Activated T-cell treated with anti-CD3 and anti-CD28 coated beads for 1 hour (primary cell): ENCODE results near the gene ENO2.

Experiments
- DNase-seq: peaks from one replicate; pipeline ENCODE4 v3.0.0-alpha.2; 2020; ENCODE audit warnings: low read depth

ENO2 gene

DNA sequence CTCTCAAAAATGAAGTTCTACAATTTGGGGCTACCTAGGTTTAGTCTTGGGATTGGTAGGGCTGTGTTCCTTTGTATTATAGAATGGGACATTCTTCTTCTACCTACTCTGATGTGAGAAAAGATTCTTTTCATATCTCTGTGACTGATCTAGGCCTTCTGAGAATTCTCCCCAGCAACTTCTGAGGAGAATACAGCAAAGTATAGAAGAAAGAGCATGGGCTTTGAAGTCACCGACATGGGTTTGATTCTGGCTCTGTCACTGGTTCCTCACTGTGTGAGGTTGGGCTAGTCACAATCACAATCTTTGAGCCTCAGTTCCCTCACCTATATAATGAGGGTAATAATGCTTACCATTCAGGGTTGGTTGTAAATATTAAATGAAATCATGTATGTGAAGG lies 18.4 kb downstream of the ENO2 start:
- DNase-seq: no peak

DNA sequence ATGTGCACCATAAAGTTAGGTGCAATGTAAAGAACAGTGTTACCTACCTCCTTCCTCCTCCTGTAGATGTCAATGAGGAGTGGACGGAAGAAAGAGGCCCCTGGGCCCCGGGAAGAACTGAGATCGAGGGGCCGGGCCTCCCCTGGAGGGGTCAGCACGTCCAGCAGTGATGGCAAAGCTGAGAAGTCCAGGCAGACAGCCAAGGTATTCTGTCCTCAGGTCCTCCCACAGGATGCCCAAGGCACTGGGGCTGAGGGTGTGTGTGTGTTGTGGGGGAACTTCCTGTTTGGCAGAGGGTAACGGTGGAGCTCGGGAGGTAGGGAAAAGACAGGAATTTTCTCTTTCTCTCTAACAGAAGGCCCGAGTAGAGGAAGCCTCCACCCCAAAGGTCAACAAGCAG lies 19.7 kb downstream of the ENO2 start:
- DNase-seq: no peak

DNA sequence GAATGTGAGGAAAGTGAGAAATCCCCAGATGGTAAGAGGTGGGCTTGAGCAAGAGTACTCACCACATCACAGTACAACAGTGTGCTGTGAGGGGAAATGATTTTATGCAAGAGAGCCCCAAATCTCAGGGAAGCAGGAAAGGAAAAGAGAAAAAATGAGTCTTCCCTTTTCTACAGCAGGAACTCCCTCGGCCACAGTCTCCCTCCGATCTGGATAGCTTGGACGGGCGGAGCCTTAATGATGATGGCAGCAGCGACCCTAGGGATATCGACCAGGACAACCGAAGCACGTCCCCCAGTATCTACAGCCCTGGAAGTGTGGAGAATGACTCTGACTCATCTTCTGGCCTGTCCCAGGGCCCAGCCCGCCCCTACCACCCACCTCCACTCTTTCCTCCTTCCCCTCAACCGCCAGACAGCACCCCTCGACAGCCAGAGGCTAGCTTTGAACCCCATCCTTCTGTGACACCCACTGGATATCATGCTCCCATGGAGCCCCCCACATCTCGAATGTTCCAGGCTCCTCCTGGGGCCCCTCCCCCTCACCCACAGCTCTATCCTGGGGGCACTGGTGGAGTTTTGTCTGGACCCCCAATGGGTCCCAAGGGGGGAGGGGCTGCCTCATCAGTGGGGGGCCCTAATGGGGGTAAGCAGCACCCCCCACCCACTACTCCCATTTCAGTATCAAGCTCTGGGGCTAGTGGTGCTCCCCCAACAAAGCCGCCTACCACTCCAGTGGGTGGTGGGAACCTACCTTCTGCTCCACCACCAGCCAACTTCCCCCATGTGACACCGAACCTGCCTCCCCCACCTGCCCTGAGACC lies 21.2 kb downstream of the ENO2 start:
- no peak for DNase-seq

- no peak for DNase-seq
These were observed 21.8 kb downstream of the ENO2 start for GRCh38 chr12:6936194-6936635.

DNA sequence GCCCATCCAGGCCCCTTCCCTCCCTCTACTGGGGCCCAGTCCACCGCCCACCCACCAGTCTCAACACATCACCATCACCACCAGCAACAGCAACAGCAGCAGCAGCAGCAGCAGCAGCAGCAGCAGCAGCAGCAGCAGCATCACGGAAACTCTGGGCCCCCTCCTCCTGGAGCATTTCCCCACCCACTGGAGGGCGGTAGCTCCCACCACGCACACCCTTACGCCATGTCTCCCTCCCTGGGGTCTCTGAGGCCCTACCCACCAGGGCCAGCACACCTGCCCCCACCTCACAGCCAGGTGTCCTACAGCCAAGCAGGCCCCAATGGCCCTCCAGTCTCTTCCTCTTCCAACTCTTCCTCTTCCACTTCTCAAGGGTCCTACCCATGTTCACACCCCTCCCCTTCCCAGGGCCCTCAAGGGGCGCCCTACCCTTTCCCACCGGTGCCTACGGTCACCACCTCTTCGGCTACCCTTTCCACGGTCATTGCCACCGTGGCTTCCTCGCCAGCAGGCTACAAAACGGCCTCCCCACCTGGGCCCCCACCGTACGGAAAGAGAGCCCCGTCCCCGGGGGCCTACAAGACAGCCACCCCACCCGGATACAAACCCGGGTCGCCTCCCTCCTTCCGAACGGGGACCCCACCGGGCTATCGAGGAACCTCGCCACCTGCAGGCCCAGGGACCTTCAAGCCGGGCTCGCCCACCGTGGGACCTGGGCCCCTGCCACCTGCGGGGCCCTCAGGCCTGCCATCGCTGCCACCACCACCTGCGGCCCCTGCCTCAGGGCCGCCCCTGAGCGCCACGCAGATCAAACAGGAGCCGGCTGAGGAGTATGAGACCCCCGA lies 22.5 kb downstream of the ENO2 start:
- DNase-seq: no peak

DNA sequence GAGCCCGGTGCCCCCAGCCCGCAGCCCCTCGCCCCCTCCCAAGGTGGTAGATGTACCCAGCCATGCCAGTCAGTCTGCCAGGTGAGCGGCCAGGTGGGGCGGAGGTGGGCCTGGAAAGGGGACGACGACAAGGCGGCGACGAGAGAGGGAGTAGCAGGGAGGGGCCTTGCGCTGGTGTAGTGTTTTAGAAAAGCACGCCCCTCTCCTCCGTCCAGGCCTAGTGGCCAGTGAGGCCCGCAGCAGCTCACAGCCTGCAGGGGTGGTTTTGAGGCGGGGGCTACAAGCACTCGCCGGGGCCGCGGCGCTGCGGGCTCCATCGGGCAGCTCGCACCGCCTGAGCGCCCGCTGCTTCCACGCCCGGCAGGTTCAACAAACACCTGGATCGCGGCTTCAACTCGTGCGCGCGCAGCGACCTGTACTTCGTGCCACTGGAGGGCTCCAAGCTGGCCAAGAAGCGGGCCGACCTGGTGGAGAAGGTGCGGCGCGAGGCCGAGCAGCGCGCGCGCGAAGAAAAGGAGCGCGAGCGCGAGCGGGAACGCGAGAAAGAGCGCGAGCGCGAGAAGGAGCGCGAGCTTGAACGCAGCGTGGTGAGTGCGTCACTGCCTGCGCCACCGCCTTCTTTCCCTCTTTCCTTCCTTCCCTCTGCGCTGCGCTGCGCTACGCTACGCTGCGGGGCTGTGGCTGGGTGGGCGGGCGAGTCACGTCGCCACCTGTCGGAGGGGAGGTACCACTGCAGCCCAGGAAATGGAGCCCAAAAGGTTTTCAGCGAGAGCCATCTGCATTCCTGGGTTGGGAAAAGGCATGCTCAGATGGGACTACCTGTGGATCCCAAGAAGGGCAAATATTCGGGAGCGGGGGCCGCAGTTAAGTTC lies 23.3 kb downstream of the ENO2 start:
- peak; percentile 82 for DNase-seq

DNA sequence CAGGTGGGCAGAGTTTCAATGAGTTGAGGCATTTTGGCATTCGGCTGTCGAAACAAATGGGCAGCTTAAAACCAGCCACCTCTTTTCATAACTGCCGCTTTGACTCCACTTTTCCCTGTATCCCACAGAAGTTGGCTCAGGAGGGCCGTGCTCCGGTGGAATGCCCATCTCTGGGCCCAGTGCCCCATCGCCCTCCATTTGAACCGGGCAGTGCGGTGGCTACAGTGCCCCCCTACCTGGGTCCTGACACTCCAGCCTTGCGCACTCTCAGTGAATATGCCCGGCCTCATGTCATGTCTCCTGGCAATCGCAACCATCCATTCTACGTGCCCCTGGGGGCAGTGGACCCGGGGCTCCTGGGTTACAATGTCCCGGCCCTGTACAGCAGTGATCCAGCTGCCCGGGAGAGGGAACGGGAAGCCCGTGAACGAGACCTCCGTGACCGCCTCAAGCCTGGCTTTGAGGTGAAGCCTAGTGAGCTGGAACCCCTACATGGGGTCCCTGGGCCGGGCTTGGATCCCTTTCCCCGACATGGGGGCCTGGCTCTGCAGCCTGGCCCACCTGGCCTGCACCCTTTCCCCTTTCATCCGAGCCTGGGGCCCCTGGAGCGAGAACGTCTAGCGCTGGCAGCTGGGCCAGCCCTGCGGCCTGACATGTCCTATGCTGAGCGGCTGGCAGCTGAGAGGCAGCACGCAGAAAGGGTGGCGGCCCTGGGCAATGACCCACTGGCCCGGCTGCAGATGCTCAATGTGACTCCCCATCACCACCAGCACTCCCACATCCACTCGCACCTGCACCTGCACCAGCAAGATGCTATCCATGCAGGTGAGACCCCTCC lies 24.2 kb downstream of the ENO2 start:
- DNase-seq: no peak

GRCh38 chr12:6939191-6939540 lies 24.8 kb downstream of the ENO2 start:
- DNase-seq: no peak

- no peak for DNase-seq
These were observed 26.9 kb downstream of the ENO2 start for GRCh38 chr12:6941267-6941666.

GRCh38 chr12:6941782-6942181 lies 27.4 kb downstream of the ENO2 start:
- DNase-seq: no peak

- no peak for DNase-seq
These were observed 27.9 kb downstream of the ENO2 start for GRCh38 chr12:6942331-6942665.

DNA sequence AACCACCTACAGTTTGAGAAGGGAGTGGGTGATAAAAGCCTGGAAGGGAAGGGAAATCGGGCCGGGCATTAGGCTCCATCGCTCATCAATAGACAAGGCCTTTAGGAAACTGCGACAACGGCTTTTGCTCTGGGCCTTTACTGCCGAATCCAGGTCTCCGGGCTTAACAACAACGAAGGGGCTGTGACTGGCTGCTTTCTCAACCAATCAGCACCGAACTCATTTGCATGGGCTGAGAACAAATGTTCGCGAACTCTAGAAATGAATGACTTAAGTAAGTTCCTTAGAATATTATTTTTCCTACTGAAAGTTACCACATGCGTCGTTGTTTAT lies 29.0 kb downstream of the ENO2 start:
- DNase-seq: no peak

DNA sequence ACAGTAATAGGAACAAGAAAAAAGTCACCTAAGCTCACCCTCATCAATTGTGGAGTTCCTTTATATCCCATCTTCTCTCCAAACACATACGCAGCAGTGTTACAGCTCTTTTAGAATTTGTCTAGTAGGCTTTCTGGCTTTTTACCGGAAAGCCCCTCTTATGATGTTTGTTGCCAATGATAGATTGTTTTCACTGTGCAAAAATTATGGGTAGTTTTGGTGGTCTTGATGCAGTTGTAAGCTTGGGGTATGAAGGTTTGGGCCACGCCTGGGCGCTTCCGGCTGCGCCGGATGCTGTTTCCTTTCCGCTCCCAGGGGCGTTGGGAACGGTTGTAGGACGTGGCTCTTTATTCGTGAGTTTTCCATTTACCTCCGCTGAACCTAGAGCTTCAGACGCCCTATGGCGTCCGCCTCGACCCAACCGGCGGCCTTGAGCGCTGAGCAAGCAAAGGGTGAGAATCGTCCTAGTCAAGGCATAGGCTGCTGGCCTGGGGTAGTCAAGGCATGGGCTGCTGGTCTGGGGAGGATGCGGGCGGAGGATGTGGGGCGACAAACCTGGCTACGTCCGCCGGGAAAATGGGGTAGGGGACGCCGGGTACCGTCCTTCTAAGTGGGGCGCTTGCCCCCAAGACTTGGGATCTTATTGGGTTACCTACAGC lies 29.5 kb downstream of the ENO2 start, which contains the start of the genes C12orf57 and RNU7-1:
C12orf57 (plus strand) TSS at position 301 of the 659 bp plus-strand sequence; CDS start at position 401, 100 bp downstream.
RNU7-1 (plus strand) TSS at position 95 of the 659 bp plus-strand sequence.
- no peak for DNase-seq

DNA sequence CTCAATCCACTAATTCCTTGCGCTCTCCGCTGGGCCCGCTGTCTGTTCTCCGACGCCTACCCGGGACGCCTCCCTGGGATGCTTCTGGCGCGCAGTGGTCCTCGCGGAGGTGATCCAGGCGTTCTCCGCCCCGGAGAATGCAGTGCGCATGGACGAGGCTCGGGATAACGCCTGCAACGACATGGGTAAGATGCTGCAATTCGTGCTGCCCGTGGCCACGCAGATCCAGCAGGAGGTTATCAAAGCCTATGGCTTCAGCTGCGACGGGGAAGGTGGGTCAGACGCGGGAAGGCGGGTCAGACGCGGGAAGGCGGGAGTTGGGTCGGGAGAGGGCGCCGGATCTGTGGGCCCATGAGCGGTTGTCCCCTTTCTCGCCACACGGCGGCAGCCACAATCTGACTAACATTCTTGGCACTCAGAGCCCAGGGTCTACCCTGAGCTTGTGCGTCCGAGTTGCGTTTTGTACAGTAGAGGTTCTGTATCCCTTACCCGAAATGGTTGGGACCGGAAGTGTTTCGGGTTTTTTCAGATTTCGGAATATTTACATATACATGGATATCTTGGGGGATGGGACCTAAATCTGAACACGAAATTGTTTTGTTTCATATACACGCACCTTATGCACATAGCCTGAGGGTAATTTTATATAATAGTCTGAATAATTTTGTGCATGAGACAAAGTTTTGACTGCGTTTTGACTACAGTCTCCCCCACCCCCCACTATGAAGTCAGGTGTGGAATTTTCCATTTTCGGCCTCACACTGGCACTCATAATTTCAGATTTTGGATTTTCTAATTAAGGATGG lies 30.2 kb downstream of the ENO2 start:
- DNase-seq: peak; percentile 78

DNA sequence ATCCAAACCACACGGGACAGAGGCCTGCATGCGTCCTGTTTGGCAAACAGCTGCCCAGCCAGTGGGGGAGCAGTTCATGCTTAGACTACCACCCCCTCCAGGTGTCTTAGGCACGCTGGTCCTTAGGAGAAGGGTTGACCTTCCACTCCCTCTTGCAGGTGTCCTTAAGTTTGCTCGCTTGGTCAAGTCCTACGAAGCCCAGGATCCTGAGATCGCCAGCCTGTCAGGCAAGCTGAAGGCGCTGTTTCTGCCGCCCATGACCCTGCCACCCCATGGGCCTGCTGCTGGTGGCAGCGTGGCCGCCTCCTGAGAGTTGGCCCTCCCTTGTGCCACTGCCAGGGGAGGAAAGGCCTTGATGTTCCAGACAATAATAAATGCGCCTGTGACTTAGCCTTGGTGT lies 31.2 kb downstream of the ENO2 start:
- no peak for DNase-seq

DNA sequence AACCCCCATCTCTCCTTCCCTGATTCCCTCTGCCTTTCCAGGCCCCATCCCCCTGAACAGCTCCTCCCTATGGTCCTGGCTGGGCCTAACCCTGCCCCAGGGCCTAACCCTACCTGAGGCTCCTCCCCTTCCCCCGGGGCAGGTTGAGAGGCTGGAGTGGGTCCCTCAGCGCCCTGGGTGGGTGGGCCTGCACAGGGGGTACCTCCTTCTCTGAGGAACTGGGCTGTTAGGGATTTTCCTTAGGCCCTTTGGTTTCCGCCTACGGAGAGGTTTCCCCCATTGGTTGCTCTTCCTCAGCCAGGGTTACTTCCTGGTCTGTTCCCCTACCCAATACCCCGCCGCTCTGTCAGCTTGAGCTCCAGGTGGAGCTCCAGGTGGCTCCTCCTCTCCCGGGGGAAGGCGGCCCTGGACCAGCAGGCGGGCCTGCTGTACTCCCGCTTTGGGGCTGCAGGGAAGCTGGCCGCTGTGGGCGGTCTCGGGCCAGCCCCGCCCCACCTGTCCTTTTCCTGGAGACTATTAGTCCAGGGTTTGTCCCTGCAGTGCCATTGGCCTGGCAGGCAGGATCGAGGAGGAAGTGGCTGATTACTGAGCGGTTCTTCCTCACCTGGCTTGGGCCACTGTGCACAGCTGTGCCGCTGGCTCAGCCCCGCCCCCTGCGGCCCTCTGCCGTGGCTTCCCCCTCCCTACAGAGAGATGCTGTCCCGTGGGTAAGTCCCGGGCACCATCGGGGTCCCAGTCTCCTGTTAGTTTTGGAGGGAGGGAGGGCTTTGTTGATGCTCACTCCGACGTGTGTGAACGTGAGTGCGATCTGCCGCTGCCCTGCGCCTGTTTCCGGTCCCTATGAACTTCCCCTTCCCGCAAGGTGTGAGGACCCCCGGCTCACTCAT lies 31.9 kb downstream of the ENO2 start:
- DNase-seq: no peak

GRCh38 chr12:6946920-6947374 lies 32.6 kb downstream of the ENO2 start:
- DNase-seq: no peak

DNA sequence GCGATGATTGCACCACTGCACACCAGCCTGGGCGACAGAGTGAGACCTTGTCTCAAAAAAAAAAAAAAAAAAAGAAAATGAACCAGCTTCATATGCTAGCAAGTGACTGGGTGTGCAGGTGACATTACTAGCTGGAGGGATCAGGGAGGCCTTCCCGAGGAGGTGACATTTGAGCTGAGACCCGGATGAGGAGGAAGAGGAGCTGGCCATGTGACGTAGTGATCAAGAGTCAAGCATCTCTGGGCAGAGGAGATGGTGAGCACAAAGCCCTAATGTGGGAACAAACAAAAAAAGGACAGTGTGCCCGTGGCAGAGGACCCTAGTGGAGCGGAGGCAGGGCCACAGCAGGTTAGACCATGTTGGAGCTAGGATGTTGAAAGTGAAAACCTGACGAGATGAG lies 33.2 kb downstream of the ENO2 start:
- no peak for DNase-seq
